Frontal cortex (tissue), 4 donors: ENCODE data around the gene GLP2R. TPM values are rescaled to one million over a fixed set of nuclear protein-coding genes. Genes with fewer than 3 reads are reported as not detected.

Experiments
- DNase-seq, 2 donors: peaks; one replicate each; pipeline ENCODE4 v3.0.0; 2012; ENCODE audit warnings: low spot score in 2 of 2
- FAIRE-seq: peaks from 2 replicates; lab custom pipeline; 2012; peaks lifted over from hg19 to GRCh38; lab: Jason Lieb, UNC
- total RNA-seq: library from RNA; depleted of rRNA; stranded (reverse); fragments of >200 nt; gene quantifications from one replicate; pipeline ENCODE4 v1.2.3, GENCODE V29; 2014
- donor health status: control.
- donor health status: control.
- donor health status: control.

GLP2R gene
- total RNA-seq, 1 donor from 2014 or later = not detected

DNA sequence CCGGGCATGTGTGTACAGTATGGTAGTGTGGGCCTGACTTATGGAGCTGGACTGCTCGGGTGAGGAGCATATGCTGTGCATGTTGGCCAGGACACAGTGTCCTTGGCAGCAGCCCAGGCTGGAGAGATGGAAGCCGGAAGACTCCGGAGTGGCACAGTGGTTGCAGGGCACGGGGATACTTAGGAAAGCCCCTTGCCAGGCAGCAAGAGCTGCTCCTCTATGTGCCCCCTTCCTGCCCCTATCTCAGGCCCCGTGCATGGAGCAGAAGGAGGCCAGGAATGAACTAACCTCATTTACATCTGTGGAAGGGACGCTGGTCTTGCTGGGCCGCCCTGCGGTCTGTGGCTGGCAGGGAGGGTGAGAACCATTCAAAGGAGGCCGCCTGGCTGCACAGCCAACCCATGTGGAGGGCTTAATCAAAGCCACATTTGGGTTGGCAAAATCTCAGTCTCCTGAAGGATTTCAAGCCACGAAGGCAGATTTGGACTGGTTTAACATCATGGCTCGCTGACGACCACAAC, 111.6 kb downstream of the GLP2R start:
- no peak for DNase-seq
- FAIRE-seq = no peak

DNA sequence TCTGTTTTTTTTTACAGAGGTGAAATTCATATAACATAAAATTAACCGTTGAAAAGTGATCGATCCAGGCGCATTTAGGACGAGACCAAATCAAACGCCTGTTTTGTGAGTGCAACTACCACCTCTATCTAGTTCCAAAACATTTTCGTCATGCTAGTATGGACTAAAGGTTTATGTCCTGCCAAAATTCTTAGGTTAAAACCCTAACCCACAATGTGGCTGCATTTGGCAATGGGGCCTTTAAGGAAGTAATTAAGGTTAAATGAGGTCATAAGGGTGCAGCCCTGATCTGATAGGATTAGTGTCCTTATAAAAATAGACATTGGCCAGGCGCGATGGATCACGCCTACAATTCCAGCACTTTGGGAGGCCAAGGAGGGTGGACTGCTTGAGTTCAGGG, 112.2 kb downstream of the GLP2R start:
- FAIRE-seq = no peak
- DNase-seq = no peak

DNA sequence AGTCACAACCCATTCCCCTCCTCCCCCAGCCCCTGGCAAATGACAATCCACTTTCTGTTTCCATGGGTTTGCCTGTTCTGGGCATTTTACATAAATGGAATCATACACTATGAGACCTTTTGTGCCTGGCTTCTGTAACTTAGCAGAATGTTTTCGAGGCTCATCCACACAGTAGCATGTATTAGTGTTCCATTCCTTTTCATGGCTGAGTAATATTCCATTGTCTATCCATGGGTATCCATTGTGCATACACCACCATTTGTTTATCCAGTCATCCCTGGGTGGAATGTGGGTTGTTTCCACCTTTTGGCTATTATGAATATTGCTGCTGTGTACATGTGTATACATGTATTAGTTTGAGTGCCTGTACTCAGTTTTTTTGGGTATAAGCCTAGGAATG, 113.0 kb downstream of the GLP2R start:
- no peak for DNase-seq
- FAIRE-seq = no peak

DNA sequence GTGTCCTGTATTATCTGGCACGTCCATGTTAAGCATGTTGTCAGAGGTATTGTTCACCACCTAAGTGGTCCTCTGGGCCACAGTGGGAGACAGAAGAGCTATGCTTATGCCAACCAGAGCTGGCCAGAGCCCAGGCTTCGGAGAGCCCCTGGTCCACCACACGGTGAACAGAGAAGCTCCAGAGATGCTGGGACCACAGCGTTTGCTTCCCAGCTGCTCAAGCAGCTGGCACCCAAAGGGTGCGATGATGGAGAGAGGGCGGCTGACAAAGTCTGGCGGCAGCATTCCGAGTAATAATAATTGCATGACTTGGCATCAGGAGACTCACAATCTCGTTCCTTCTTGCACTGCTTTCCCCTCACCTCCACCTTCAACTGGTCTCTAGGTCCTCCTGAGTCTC, 115.1 kb downstream of the GLP2R start:
- DNase-seq (no peak), FAIRE-seq (no peak)

DNA sequence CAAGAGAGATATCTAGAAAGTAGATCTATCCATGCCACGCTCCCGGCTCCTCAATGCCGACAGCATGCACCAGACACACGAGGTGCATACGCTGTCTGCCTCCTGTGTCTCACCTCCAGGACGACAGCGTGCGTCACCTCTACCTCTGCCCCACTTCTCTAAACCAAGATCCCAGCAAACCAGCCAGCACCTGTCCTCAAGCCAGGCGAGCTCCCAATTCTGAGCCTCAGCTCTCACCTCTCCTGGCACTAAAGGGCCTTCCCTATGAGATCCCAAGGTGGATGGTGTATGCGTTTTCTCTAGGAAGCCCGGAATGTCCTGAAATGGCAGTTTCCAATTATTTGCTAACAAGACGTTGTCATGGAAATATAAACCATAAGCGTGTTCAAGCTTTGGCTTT, 115.6 kb downstream of the GLP2R start:
- DNase-seq (no peak), FAIRE-seq (no peak)

Other genes starting within 250 kb of the GLP2R start
- 0.41 TPM for gene CFAP52, start 249.3 kb upstream of the GLP2R start, total RNA-seq
- 8.6 TPM for gene USP43, start 180.4 kb upstream of the GLP2R start, total RNA-seq
- gene DHRS7C, start 34.3 kb upstream of the GLP2R start, total RNA-seq = not detected
- gene GSG1L2, start 3.8 kb upstream of the GLP2R start, total RNA-seq = not detected
- under 0.01 TPM for gene RCVRN, start 79.3 kb downstream of the GLP2R start, total RNA-seq